RWPE2 (cell line): Measurements from ENCODE around the gene TXLNA.

ENCODE experiments used
- ATAC-seq: fragments of 200-7000 bp; cut with Tn5 transposase; 3 replicates; pipeline ENCODE4 v1.9.1; 2021; ENCODE audit warnings: low read depth
- DNase-seq: peaks from one replicate; pipeline ENCODE4 v3.0.0-alpha.2; 2020; ENCODE audit warnings: low spot score
- H3K27ac ChIP-seq: fragments of 450-650 bp; 2 replicates; pipeline ENCODE4 v1.5.1; 2017; ENCODE audit warnings: mild to moderate bottlenecking; ENCODE audit not compliant: poor library complexity, severe bottlenecking
- H3K27me3 ChIP-seq: fragments of 250-450 bp; sonication (Bioruptor Pico); 2 replicates; pipeline ENCODE4 v1.5.1; 2021; ENCODE audit warnings: mild to moderate bottlenecking, moderate library complexity; ENCODE audit not compliant: insufficient read depth, poor library complexity, severe bottlenecking
- H3K36me3 ChIP-seq: fragments of 250-450 bp; sonication (Bioruptor Pico); 2 replicates; pipeline ENCODE4 v1.5.1; 2020; ENCODE audit warnings: low read depth, mild to moderate bottlenecking, moderate library complexity
- H3K4me1 ChIP-seq: fragments of 250-450 bp; sonication (Bioruptor Pico); 2 replicates; pipeline ENCODE4 v1.5.1; 2021; ENCODE audit warnings: mild to moderate bottlenecking, moderate library complexity; ENCODE audit not compliant: insufficient read depth, poor library complexity, severe bottlenecking
- H3K4me3 ChIP-seq: fragments of 250-450 bp; sonication (Bioruptor Pico); 2 replicates; pipeline ENCODE4 v1.5.1; 2021; ENCODE audit warnings: mild to moderate bottlenecking, moderate library complexity; ENCODE audit not compliant: severe bottlenecking
- H3K9me3 ChIP-seq: fragments of 250-450 bp; sonication (Bioruptor Pico); 2 replicates; pipeline ENCODE4 v1.5.1; 2021; ENCODE audit warnings: mild to moderate bottlenecking, moderate library complexity; ENCODE audit not compliant: severe bottlenecking
- TF ChIP-seq, protein P1 (sequence below): fragments of 450-650 bp; IDR thresholded peaks from one replicate; pipeline ENCODE4 v1.5.1; 2017; ENCODE audit warnings: mild to moderate bottlenecking, moderate library complexity; ENCODE audit not compliant: poor library complexity, severe bottlenecking

TXLNA gene

DNA sequence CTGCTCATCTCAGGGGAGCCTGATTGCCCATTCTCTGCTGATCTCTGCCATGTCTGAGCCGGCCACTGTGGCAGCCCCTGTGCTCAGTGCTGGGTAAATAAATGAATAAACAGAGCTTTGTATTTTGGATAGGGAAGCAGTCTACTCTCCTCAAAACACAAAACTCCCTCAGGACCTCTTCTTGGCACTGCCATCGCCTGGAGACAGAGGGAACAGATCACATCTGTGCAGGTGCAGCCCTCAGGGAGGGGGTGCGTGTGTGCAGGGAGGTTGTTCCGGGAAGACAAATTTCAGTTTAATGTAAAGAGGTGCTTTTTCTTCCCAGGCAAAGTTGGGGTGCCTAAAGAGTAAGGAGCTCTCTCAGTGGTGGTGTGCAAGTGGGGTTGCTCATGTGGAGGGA lies 59.9 kb downstream of the TXLNA start:
- DNase-seq: no peak
- Histone ChIP-seq H3K4me1 (peaks cover 11% of the 10 kb centered on the region), H3K36me3 (no peaks in the 10 kb centered on the region), H3K27ac (no peak overlapping the region), H3K4me3 (no peak overlapping the region), H3K27me3 (no peaks in the 10 kb centered on the region), H3K9me3 (no peaks in the 10 kb centered on the region)
- TF ChIP-seq, protein P1, sequence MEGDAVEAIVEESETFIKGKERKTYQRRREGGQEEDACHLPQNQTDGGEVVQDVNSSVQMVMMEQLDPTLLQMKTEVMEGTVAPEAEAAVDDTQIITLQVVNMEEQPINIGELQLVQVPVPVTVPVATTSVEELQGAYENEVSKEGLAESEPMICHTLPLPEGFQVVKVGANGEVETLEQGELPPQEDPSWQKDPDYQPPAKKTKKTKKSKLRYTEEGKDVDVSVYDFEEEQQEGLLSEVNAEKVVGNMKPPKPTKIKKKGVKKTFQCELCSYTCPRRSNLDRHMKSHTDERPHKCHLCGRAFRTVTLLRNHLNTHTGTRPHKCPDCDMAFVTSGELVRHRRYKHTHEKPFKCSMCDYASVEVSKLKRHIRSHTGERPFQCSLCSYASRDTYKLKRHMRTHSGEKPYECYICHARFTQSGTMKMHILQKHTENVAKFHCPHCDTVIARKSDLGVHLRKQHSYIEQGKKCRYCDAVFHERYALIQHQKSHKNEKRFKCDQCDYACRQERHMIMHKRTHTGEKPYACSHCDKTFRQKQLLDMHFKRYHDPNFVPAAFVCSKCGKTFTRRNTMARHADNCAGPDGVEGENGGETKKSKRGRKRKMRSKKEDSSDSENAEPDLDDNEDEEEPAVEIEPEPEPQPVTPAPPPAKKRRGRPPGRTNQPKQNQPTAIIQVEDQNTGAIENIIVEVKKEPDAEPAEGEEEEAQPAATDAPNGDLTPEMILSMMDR: no peak
- ATAC-seq: no peak

DNA sequence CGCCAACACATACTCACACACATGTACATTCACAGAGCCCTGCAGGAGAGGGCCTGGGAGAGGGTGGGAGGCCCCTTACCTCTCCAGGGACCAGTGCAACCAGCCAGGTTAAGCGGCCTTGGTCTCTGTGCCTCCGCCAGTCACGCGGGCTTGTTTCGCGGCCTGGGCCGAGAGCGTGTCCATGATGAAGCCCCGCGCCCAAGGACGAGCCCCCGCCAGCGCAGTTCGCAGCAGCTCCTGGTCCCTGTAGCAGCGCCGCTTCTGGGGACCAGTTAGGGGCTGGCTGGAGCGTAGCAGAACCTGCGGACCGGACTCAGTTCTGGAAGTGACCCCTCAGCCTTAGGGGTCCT lies 60.3 kb downstream of the TXLNA start:
- no peak overlapping the region for H3K4me3 ChIP-seq
- H3K27ac ChIP-seq: peak overlapping the region; percentile 35
- DNase-seq: no peak
- no peak for ATAC-seq
- H3K27me3 ChIP-seq: no peaks in the 10 kb centered on the region
- TF ChIP-seq, protein P1: no peak
- no peaks in the 10 kb centered on the region for H3K36me3 ChIP-seq
- no peaks in the 10 kb centered on the region for H3K9me3 ChIP-seq
- H3K4me1 ChIP-seq: peaks cover 11% of the 10 kb centered on the region

DNA sequence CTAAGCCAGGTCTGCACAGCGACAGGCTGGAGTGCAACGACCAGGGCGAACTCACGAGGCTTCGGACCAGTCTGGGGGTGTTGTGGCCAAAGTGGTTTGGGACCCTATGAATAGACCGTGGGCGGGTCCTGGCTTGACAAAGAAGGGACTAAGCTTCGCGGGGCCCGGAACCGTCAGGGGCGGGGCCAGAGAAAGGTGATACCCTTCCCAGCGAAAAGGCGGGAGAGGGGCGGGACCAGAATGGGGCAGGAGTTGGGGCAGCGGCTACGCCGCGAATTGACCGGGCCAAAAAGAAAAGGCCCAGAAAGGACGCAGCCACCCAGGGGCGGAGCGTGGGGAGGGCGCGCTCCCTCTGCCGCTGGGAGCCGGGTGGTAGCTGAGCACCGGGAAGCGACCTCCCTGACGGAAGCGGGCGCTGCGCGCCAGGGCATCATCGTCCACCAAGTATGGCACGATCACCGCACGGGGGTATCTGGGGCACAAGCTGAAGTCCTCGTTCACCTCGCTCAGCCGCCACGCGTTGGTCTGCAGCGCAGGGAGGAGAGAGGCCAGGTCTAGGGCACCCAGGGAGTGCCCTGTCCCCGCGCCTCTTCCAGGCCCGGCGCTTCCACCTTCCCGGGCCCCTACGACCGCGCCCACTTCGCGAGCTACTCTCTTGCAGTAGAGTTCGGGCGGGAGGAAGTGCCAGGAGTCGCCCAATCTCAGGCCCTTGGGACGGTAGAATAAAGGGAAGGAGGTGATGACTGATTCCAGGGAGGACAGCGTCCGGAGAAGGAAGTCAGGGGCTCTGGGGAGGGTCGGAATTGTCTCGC lies 60.9 kb downstream of the TXLNA start:
- TF ChIP-seq, protein P1: peak; percentile 51
- DNase-seq (no peak), ATAC-seq (peak; percentile 52)
- H3K4me3 ChIP-seq: peak overlapping the region; percentile 36
- H3K36me3 ChIP-seq: no peaks in the 10 kb centered on the region
- peak overlapping the region; percentile 35 for H3K27ac ChIP-seq
- H3K4me1 ChIP-seq: peaks cover 11% of the 10 kb centered on the region
- H3K9me3 ChIP-seq: no peaks in the 10 kb centered on the region
- no peaks in the 10 kb centered on the region for H3K27me3 ChIP-seq

DNA sequence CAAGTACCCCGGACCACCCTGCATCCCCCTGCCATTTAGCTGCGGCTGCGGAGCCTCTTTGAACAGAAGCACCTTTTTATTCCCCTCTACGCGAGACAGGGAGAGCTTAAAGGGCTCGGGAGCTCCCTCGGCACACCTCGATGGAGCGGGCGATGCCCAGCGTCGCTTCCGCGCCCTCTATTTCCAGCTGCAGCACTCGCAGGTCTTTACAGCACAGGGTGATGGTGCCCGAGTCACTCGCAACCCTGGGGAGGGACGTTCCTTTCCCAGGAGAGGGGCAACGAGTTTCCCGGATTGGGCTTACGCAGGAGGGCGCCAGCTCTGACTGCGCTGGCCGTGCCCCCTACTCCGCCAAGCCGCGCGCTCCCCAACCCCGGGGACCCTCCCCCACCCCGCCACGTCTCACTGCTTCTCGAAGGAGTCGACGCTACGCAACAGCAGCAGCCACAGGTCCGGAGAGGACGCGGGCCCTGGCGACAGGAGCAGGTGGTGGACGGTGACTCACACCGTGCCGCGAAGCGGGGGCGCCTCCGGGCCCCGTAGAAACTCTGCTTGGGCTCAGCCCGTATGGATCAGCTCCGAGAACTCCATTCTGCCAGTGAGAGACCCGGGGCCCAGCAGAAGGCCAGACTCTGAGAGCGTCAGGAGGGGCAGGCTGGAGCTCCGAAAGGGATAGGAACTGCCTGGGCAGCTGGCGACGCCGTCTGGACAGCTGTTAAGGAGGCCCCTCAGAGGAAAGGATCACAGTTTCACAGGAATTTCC lies 61.7 kb downstream of the TXLNA start:
- H3K9me3 ChIP-seq: no peaks in the 10 kb centered on the region
- H3K27ac ChIP-seq: peak overlapping the region; percentile 35
- H3K36me3 ChIP-seq: no peaks in the 10 kb centered on the region
- H3K27me3 ChIP-seq: no peaks in the 10 kb centered on the region
- DNase-seq: no peak
- peak; percentile 44 for ATAC-seq
- TF ChIP-seq, protein P1: no peak
- H3K4me1 ChIP-seq: peaks cover 4% of the 10 kb centered on the region
- peak overlapping the region; percentile 36 for H3K4me3 ChIP-seq
